Heart right ventricle (tissue), 16 donors: ENCODE data around the gene SLC25A21. TPM values are rescaled to one million over a fixed set of nuclear protein-coding genes. Genes with fewer than 3 reads are reported as not detected.

Experiments
- ATAC-seq, 8 donors: fragments of 200-7000 bp; cut with Tn5 transposase; one replicate each; pipeline ENCODE4 v1.9.1; 2020; ENCODE audit warnings: mild to moderate bottlenecking in 8 of 8, moderate library complexity in 8 of 8, moderate number of reproducible peaks in 1 of 8
- DNase-seq, 2 donors: peaks; one replicate each; pipeline ENCODE4 v3.0.0-alpha.2; 2020
- H3K27ac ChIP-seq, 10 donors: fragments of 200-600 bp; sonication (generic) in 2 of 10; one replicate each; pipeline versions ENCODE4 v1.5.0 to v1.8.0; 2020 to 2022; ENCODE audit warnings: mild to moderate bottlenecking in 3 of 10
- H3K27me3 ChIP-seq, 7 donors: fragments of 200-600 bp; one replicate each; pipeline ENCODE4 v1.8.0; 2021 to 2022; ENCODE audit warnings: mild to moderate bottlenecking in 2 of 7
- H3K36me3 ChIP-seq, 9 donors: fragments of 200-600 bp; sonication (generic) in 1 of 9; one replicate each; pipeline versions ENCODE4 v1.5.0 to v1.8.0; 2020 to 2022; ENCODE audit warnings: mild to moderate bottlenecking in 2 of 9
- H3K4me1 ChIP-seq, 9 donors: fragments of 200-600 bp; sonication (generic) in 1 of 9; one replicate each; pipeline versions ENCODE4 v1.5.0 to v1.8.0; 2020 to 2022; ENCODE audit warnings: mild to moderate bottlenecking in 4 of 9
- H3K4me3 ChIP-seq, 10 donors: fragments of 200-600 bp; sonication (generic) in 2 of 10; one replicate each; pipeline versions ENCODE4 v1.5.0 to v1.8.0; 2020 to 2022; ENCODE audit warnings: mild to moderate bottlenecking in 7 of 10, moderate library complexity in 2 of 10
- H3K9me3 ChIP-seq, 11 donors: fragments of 200-600 bp in 10 of 11; sonication (generic) in 2 of 11; one replicate each; pipeline versions ENCODE4 v1.5.0 to v1.8.0; 2013 to 2022; ENCODE audit warnings: mild to moderate bottlenecking in 2 of 11, control low read depth in 1 of 11, moderate library complexity in 1 of 11
- CTCF ChIP-seq, 9 donors: fragments of 200-600 bp; sonication (generic) in 2 of 9; IDR thresholded peaks; one replicate each; pipeline versions ENCODE4 v1.5.0 to v1.8.0; 2021 to 2022; ENCODE audit warnings: antibody characterized with exemption in 9 of 9, mild to moderate bottlenecking in 5 of 9, moderate library complexity in 1 of 9
- WGBS, 2 donors: extraction: QIAGEN DNeasy Blood & Tissue Kit; methylation state at CpG; one replicate each; pipeline ENCODE4 v1.1.7; 2013; ENCODE audit warnings: inconsistent platforms in 1 of 2; 5-methylcytosine and 5-hydroxymethylcytosine counted together
- intact Hi-C, 10 donors: fragments of 100-400 bp; cut with DNase I; formaldehyde crosslinking; loops; one replicate each; pipeline versions ENCODE4 v1.11.1 to v1.14.2; 2022
- polyA plus RNA-seq, 2 donors: library from polyadenylated mRNA; stranded (reverse); fragments of 200-250 nt; gene quantifications; one replicate each; pipeline ENCODE4 v1.2.3, GENCODE V29; 2013
- total RNA-seq, 10 donors: library from RNA; stranded (reverse); fragmentation: NEBNext Ultra II Directional in 3 of 10; extraction: Animal tissue kit (Norgen Biotek cat#: 25700) in 3 of 10; gene quantifications; one replicate each; pipeline versions ENCODE4 v1.2.1 to v1.2.4, GENCODE V29; 2021 to 2023
- donor health status: Arrhythmogenic right ventricular cardiomyopathy.
- donor health status: ischemic (EF 13 %, LVEDD 7.1; RV severe dilation, severe dysfunction).
- donor health status: healthy with polysubstance abuse.
- donor health status: DM: no; HTN: yes; CAD: no.
- donor health status: DM: no; HTN: no; CAD: no.
- donor health status: ischemic (EF 25% LVEDD 6.9; RV normal size, moderate dysfunction).
- donor health status: ischemic (EF 25% LVEDD 5.7; RV mildly dilated, moderate dysfunction).
- donor health status: healthy.
- donor health status: DM: yes; HTN: yes; CAD: no.
- donor health status: Ischemic cardiomyopathy.
- donor health status: ischemic (EF 35%, LVEDD 5.7; RV mildly dilated, moderate dysfunction).
- donor health status: nonischemic (EF 11% LVEDD 7.7; RV severe dilation, severe dysfunction).
- donor health status: DM: yes; HTN: yes; CAD: no.
- donor health status: PGD.
- donor health status: ischemic (EF 29% LVEDD 5.4; RV normal size, mild dysfunction).
- donor health status: nonischemic (EF 23%, LVEDD 6.1; RV moderate dilation, normal function).

SLC25A21 gene
- total and polyA plus RNA-seq, 12 donors, result 0.08 to 1.3 (median 0.34) TPM

- H3K27me3 ChIP-seq, result peaks cover 0 to 5% (median 0%) of the 10 kb centered on the region in 7 donors
- ATAC-seq, result no peak
- H3K4me1 ChIP-seq, result no peaks in the 10 kb centered on the region
- TF ChIP-seq CTCF (IDR thresholded peaks at IDR 0.05), result no peak
- 27 to 28% methylated on average over 3 of the region's 3 CpGs for WGBS, 2 donors
- H3K36me3 ChIP-seq, result no peaks in the 10 kb centered on the region
- no peak overlapping the region for H3K27ac ChIP-seq
- H3K4me3 ChIP-seq, result no peak overlapping the region
- intact Hi-C loops, result no loop called here
- DNase-seq, result no peak
- peaks cover 0 to 2% (median 0%) of the 10 kb centered on the region in 11 donors for H3K9me3 ChIP-seq
Measured at GRCh38 chr14:36773136-36773540, 399.3 kb downstream of the SLC25A21 start.

DNA sequence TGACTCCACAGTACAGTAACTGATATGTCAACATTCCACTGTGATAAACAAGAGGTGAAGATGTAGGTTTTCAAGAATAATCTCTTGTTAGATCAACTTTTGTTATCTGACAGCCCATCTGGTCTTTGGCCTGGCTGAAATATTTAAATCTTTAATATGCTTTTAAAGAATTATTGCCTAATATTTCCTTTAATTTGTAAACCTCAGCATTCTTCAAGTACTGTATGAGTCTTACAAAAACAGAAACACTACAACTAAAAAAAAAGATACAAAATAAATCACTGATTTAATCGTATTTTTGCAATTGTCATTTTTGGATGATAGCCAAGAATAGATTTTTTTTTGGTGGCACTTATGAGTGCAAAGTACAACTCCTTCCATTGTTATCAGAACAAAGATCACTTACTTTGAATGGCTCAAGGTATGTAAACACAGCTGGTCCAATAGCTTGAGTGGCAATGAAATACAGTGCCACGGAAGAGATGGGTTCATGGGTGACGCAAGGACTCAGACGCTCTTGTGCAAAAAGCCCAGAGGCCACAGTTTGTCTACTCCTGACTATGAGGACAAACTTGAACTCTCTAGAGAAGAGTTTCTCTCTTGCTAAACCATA lies 401.3 kb downstream of the SLC25A21 start:
- peaks cover 0 to 5% (median 0%) of the 10 kb centered on the region in 7 donors for H3K27me3 ChIP-seq
- no peaks in the 10 kb centered on the region for H3K36me3 ChIP-seq
- 57 to 82% methylated on average over 4 of the region's 4 CpGs for WGBS, 2 donors
- H3K4me1 ChIP-seq, result no peaks in the 10 kb centered on the region
- TF ChIP-seq CTCF (IDR thresholded peaks at IDR 0.05), result no peak
- peaks cover 0 to 2% (median 0%) of the 10 kb centered on the region in 11 donors for H3K9me3 ChIP-seq
- H3K27ac ChIP-seq, result no peak overlapping the region
- ATAC-seq (no peak), DNase-seq (no peak)
- no peak overlapping the region for H3K4me3 ChIP-seq
- intact Hi-C loops, result no loop called here

DNA sequence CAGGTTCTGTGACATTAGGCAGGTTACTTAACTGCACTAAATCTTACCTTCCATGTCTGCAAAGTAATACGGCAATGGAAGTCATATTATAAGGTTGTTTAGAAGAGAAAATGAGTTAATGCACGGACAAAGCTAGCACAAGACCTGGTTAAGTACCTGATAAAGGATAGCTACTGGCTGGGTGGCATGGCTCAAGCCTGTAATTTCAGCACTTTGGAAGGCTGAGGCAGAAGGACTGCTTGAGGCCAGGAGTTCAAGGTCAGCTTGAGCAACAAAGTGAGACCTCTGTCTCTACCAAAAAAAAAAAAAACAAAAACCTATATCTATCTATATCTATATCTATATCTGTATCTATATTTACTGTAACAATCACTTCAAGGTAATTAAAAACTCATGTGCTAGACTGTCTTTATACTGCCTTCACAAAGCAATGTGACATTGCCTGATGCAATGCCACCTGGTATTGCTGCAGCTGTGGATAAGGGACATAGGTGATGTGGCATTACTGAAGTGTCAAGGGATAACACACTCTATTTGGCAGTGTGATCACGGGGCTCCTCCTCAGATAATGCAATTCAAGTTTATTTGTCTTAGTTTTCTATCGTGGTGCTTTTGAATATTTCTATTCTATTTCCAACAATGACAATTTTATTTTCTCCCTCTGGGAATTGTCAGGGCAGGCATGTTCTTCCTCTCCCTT lies 403.6 kb downstream of the SLC25A21 start:
- no peak for DNase-seq
- H3K36me3 ChIP-seq, result no peaks in the 10 kb centered on the region
- H3K4me1 ChIP-seq, result no peaks in the 10 kb centered on the region
- no peaks in the 10 kb centered on the region for H3K9me3 ChIP-seq
- TF ChIP-seq CTCF (IDR thresholded peaks at IDR 0.05), result no peak
- 74 to 78% methylated on average over 4 of the region's 4 CpGs for WGBS, 2 donors
- no peak for ATAC-seq
- no peak overlapping the region for H3K27ac ChIP-seq
- no peaks in the 10 kb centered on the region for H3K27me3 ChIP-seq
- H3K4me3 ChIP-seq, result no peak overlapping the region
- intact Hi-C loops, result no loop called here

DNA sequence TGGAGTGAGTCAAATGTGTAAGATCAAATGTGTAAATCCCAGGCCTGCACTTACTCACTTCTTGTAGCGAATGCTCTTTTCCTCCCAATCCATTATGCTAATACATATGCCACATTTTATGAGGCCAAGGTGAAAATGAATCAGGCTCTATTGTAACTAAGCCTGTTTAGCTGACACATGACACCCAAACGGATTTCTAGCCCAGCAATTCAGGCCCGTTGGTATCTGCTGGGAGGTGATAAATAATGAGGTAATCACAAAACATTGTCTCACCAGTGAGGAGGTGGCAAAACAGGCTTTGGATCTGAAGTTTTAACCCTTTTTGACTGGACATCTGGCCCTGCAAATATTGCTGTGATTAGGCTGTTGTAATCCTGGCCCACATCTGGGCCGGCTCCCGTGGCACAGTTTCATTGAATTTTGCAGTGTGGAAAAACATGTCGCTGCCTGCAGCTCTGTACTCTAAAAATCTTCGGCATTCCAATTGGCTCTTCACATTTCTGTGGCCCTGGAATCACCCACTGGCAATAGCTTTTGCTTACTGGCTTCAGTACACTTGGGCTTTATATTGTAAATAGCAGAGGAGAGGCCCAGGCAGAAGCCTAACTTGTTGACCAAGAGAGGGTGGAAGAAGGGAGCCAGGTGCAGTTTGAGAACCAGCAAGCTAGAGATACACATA lies 404.7 kb downstream of the SLC25A21 start:
- Histone ChIP-seq H3K27ac (no peak overlapping the region), H3K36me3 (no peaks in the 10 kb centered on the region), H3K9me3 (no peaks in the 10 kb centered on the region), H3K4me3 (no peak overlapping the region), H3K27me3 (no peaks in the 10 kb centered on the region), H3K4me1 (no peaks in the 10 kb centered on the region)
- no peak for ATAC-seq
- DNase-seq, result no peak
- no peak for TF ChIP-seq CTCF (IDR thresholded peaks at IDR 0.05)
- intact Hi-C loops, result no loop called here
- 46 to 51% methylated on average over 7 of the region's 7 CpGs for WGBS, 2 donors
